PC-9 (cell line): Measurements from ENCODE around the gene FAM111A. TPM values are rescaled to one million over a fixed set of nuclear protein-coding genes. Genes with fewer than 3 reads are reported as not detected.
A peak's percentile ranks its signal among the peaks of the same experiment; 100 is the strongest.

Experiments used
- BruUV-seq: library from RNA; stranded (reverse); fragments of 400-500 nt; replicated peaks from 2 replicates; lab custom pipeline; 2021; lab: Mats Ljungman, UMichigan
- CTCF ChIA-PET: fragments of 300-600 bp; sonication (Branson Sonifier 250); formaldehyde crosslinking; loops from one replicate; lab custom pipeline; 2022; ENCODE audit warnings: antibody characterized with exemption; lab: Charles Lee
- POLR2A ChIA-PET: fragments of 300-600 bp; sonication (Branson Sonifier 250); formaldehyde crosslinking; loops from one replicate; lab custom pipeline; 2022; ENCODE audit warnings: antibody characterized with exemption; ENCODE audit not compliant: unreplicated experiment; lab: Charles Lee
- DNase-seq, 2 experiments: peaks; one replicate each; pipeline versions ENCODE4 v3.0.0 to v3.0.0-alpha.2; 2015 to 2022; ENCODE audit warnings: mixed read lengths in 1 of 2
- H2AFZ ChIP-seq: fragments of 200-600 bp; sonication (generic); 2 replicates; pipeline ENCODE4 v1.8.1; 2017; ENCODE audit warnings: antibody characterized with exemption
- H3F3A ChIP-seq: fragments of 200-600 bp; sonication (generic); 2 replicates; pipeline ENCODE4 v1.8.1; 2017; ENCODE audit warnings: antibody characterized with exemption, mild to moderate bottlenecking, low read depth; ENCODE audit not compliant: insufficient read depth
- H3K27ac ChIP-seq: fragments of 200-600 bp; sonication (generic); 2 replicates; pipeline ENCODE4 v1.6.1; 2016; ENCODE audit warnings: mixed run types
- H3K27me3 ChIP-seq: fragments of 200-600 bp; sonication (generic); 2 replicates; pipeline ENCODE4 v1.6.1; 2016; ENCODE audit warnings: low read depth, mixed run types; ENCODE audit not compliant: insufficient read depth
- H3K36me3 ChIP-seq: fragments of 200-600 bp; sonication (generic); 2 replicates; pipeline ENCODE4 v1.6.1; 2016; ENCODE audit warnings: low read depth, mixed run types
- H3K4me1 ChIP-seq: fragments of 200-600 bp; sonication (generic); replicated peaks from 2 replicates; pipeline ENCODE4 v1.6.1; 2016; ENCODE audit warnings: mixed run types; ENCODE audit not compliant: insufficient read depth
- H3K4me2 ChIP-seq: fragments of 200-600 bp; sonication (generic); 2 replicates; pipeline ENCODE4 v1.6.1; 2017; ENCODE audit warnings: mixed run types
- H3K4me3 ChIP-seq: fragments of 200-600 bp; sonication (generic); 2 replicates; pipeline ENCODE4 v1.6.1; 2016; ENCODE audit warnings: mixed run types
- H3K79me2 ChIP-seq: fragments of 200-600 bp; sonication (generic); 2 replicates; pipeline ENCODE4 v1.6.1; 2017; ENCODE audit warnings: low read depth, mixed run types
- H3K9me2 ChIP-seq: fragments of 200-600 bp; sonication (generic); 2 replicates; pipeline ENCODE4 v1.8.1; 2017; ENCODE audit warnings: mild to moderate bottlenecking; ENCODE audit not compliant: insufficient read depth
- H3K9me3 ChIP-seq: fragments of 200-600 bp; sonication (generic); 2 replicates; pipeline ENCODE4 v1.8.1; 2016; ENCODE audit warnings: low read depth; ENCODE audit not compliant: insufficient read depth
- H4K20me1 ChIP-seq: fragments of 200-600 bp; sonication (generic); 2 replicates; pipeline ENCODE4 v1.8.1; 2017; ENCODE audit not compliant: insufficient read depth
- CTCF ChIP-seq: fragments of 200-600 bp; sonication (generic); conservative IDR thresholded peaks from 2 replicates; pipeline ENCODE4 v1.6.1; 2017; ENCODE audit warnings: mixed run types, antibody characterized with exemption, mild to moderate bottlenecking, moderate library complexity
- EZH2 ChIP-seq: fragments of 200-600 bp; sonication (generic); IDR thresholded peaks from 2 replicates; pipeline ENCODE4 v1.8.0; 2017; ENCODE audit warnings: antibody characterized with exemption, low read depth
- intact Hi-C: fragments of 100-400 bp; cut with micrococcal nuclease; formaldehyde crosslinking; loops from one replicate; pipeline ENCODE4 v1.10.0; 2022; ENCODE audit not compliant: unreplicated experiment
- total RNA-seq: library from RNA; stranded (reverse); gene quantifications from 2 replicates; pipeline ENCODE4 v1.2.3, GENCODE V29; 2021

FAM111A gene
- total RNA-seq, 1 experiment from 2014 or later = 95.3 TPM

GRCh38 chr11:59172345-59173079 is 29.9 kb downstream of the FAM111A start:
- CTCF ChIA-PET = interaction anchor here (0.5 to 2.4 kb wide), 11 partner anchors 9 to 1773 kb away, joined by 3 to 67 read pairs (median 4); no protein-coding TSS in a partner anchor
- Histone ChIP-seq H4K20me1 (no peaks in the 10 kb centered on the region), H3K36me3 (peaks cover 18% of the 10 kb centered on the region), H3K27ac (peak overlapping the region; percentile 85), H3K79me2 (peaks cover 45% of the 10 kb centered on the region), H3K27me3 (no peaks in the 10 kb centered on the region), H3K4me2 (peak overlapping the region; percentile 96), H2AFZ (peak overlapping the region; percentile 98), H3K9me2 (no peaks in the 10 kb centered on the region), H3K9me3 (no peaks in the 10 kb centered on the region), H3K4me1 (peaks cover 32% of the 10 kb centered on the region), H3F3A (peaks cover 37% of the 10 kb centered on the region), H3K4me3 (peak overlapping the region; percentile 96)
- DNase-seq = peak; percentile 47 to 61
- POLR2A ChIA-PET = interaction anchor here (0.5 to 0.7 kb wide), 2 partner anchors 82 to 1394 kb away, joined by 3 to 6 read pairs; no protein-coding TSS in a partner anchor
- BruUV-seq = no TSS peak
- TF ChIP-seq CTCF (no peak), EZH2 (no peak)
- intact Hi-C loops = loop anchor here (1.0 to 5.0 kb wide), 3 partner anchors 30 to 508 kb away; partner anchors contain the start of gene FAM111A

- Histone ChIP-seq H3K27me3 (no peaks in the 10 kb centered on the region), H3K79me2 (peaks cover 53% of the 10 kb centered on the region), H3K9me3 (no peaks in the 10 kb centered on the region), H3K36me3 (peaks cover 25% of the 10 kb centered on the region), H3K4me3 (peak overlapping the region; percentile 96), H3K9me2 (no peaks in the 10 kb centered on the region), H3K4me2 (peak overlapping the region; percentile 96), H4K20me1 (no peaks in the 10 kb centered on the region), H3K27ac (peak overlapping the region; percentile 85), H2AFZ (peak overlapping the region; percentile 80), H3F3A (peaks cover 37% of the 10 kb centered on the region), H3K4me1 (peaks cover 32% of the 10 kb centered on the region)
- POLR2A ChIA-PET = interaction anchor here (0.6 to 1.2 kb wide), 3 partner anchors 12 to 393 kb away, joined by 4 to 7 read pairs (median 5); no protein-coding TSS in a partner anchor
- peak; percentile 45 to 49 for DNase-seq
- intact Hi-C loops = loop anchor here (2.0 to 5.0 kb wide), 2 partner anchors 31 to 379 kb away; partner anchors contain the start of gene FAM111A
- BruUV-seq = TSS peak; percentile 93
- CTCF ChIA-PET = interaction anchor here (2.4 kb wide), 2 partner anchors 13 kb away, joined by 32 to 67 read pairs; no protein-coding TSS in a partner anchor
- no peak for TF ChIP-seq EZH2
- TF ChIP-seq CTCF = no peak
Measured at GRCh38 chr11:59173080-59173963, 30.7 kb downstream of the FAM111A start.
